Liver (tissue), 9 donors: ENCODE measurements around the gene MEIOC. TPM values are rescaled to one million over a fixed set of nuclear protein-coding genes. Genes with fewer than 3 reads are reported as not detected.

ENCODE experiments used
- DNase-seq: peaks from one replicate; pipeline ENCODE4 v3.0.0-alpha.2; 2017; ENCODE audit warnings: low spot score
- H3K27ac ChIP-seq, 2 donors: one replicate each; pipeline ENCODE4 v1.7.0; 2013; ENCODE audit warnings: inconsistent platforms in 2 of 2, low read length in 2 of 2, control low read depth in 1 of 2, low read depth in 1 of 2, mild to moderate bottlenecking in 1 of 2
- H3K27me3 ChIP-seq, 4 donors: one replicate each; pipeline versions ENCODE4 v1.6.1 to v1.7.0; 2013; ENCODE audit warnings: low read length in 3 of 4, inconsistent platforms in 1 of 4, mild to moderate bottlenecking in 1 of 4, moderate library complexity in 1 of 4; ENCODE audit not compliant: control insufficient read depth in 4 of 4, insufficient read depth in 4 of 4
- H3K36me3 ChIP-seq, 4 donors: one replicate each; pipeline versions ENCODE4 v1.6.1 to v1.7.0; 2013; ENCODE audit warnings: low read length in 3 of 4, mild to moderate bottlenecking in 3 of 4, low read depth in 1 of 4, moderate library complexity in 1 of 4; ENCODE audit not compliant: control insufficient read depth in 4 of 4, insufficient read depth in 3 of 4
- H3K4me1 ChIP-seq, 4 donors: one replicate each; pipeline versions ENCODE4 v1.6.1 to v1.7.0; 2013; ENCODE audit warnings: low read length in 3 of 4, mild to moderate bottlenecking in 3 of 4, moderate library complexity in 1 of 4; ENCODE audit not compliant: control insufficient read depth in 4 of 4, insufficient read depth in 4 of 4
- H3K4me3 ChIP-seq, 3 donors: one replicate each; pipeline versions ENCODE4 v1.6.1 to v1.7.0; 2013; ENCODE audit warnings: low read length in 3 of 3, control low read depth in 1 of 3, low read depth in 1 of 3, mild to moderate bottlenecking in 1 of 3
- H3K9ac ChIP-seq, 2 donors: one replicate each; pipeline ENCODE4 v1.7.0; 2013; ENCODE audit warnings: low read length in 2 of 2, mild to moderate bottlenecking in 2 of 2, moderate library complexity in 2 of 2, control low read depth in 1 of 2, low read depth in 1 of 2
- H3K9me3 ChIP-seq, 4 donors: one replicate each; pipeline versions ENCODE4 v1.6.1 to v1.7.0; 2013; ENCODE audit warnings: low read length in 3 of 4; ENCODE audit not compliant: control insufficient read depth in 4 of 4
- ATF3 ChIP-seq: IDR thresholded peaks from 2 replicates; pipeline ENCODE4 v1.6.1; 2016; ENCODE audit warnings: antibody characterized with exemption
- CTCF ChIP-seq: fragments of 150-350 bp; IDR thresholded peaks from 2 replicates; pipeline ENCODE4 v1.5.1; 2017; ENCODE audit warnings: improper control_type of control experiment, low read depth, low read length; ENCODE audit not compliant: missing input control
- EGR1 ChIP-seq, 2 donors: IDR thresholded peaks; 2 replicates each; pipeline ENCODE4 v1.6.1; 2016 to 2018; ENCODE audit warnings: antibody characterized with exemption in 2 of 2, low read depth in 2 of 2
- FOXA1 ChIP-seq: IDR thresholded peaks from 2 replicates; pipeline ENCODE4 v1.6.1; 2016; ENCODE audit warnings: antibody characterized with exemption
- FOXA2 ChIP-seq: IDR thresholded peaks from 2 replicates; pipeline ENCODE4 v1.6.1; 2016; ENCODE audit warnings: antibody characterized with exemption
- GABPA ChIP-seq, 2 donors: IDR thresholded peaks in 1 of 2; conservative IDR thresholded peaks in 1 of 2; 2 replicates each; pipeline ENCODE4 v1.6.1; 2016; ENCODE audit warnings: antibody characterized with exemption in 2 of 2, mild to moderate bottlenecking in 1 of 2, moderate library complexity in 1 of 2
- HNF4A ChIP-seq, 2 donors: conservative IDR thresholded peaks; 2 replicates each; pipeline ENCODE4 v1.6.1; 2016; ENCODE audit warnings: antibody characterized with exemption in 2 of 2, mild to moderate bottlenecking in 2 of 2
- JUND ChIP-seq, 2 donors: IDR thresholded peaks; 2 replicates each; pipeline ENCODE4 v1.6.1; 2016; ENCODE audit warnings: antibody characterized with exemption in 2 of 2
- MAX ChIP-seq: IDR thresholded peaks from 2 replicates; pipeline ENCODE4 v1.6.1; 2016; ENCODE audit warnings: antibody characterized with exemption
- NR2F2 ChIP-seq: IDR thresholded peaks from 2 replicates; pipeline ENCODE4 v1.6.1; 2016; ENCODE audit warnings: antibody characterized with exemption
- RAD21 ChIP-seq, 2 donors: IDR thresholded peaks; 2 replicates each; pipeline ENCODE4 v1.6.1; 2016; ENCODE audit warnings: antibody characterized with exemption in 2 of 2, mild to moderate bottlenecking in 2 of 2
- REST ChIP-seq: IDR thresholded peaks from 2 replicates; pipeline ENCODE4 v1.6.1; 2016; ENCODE audit warnings: antibody characterized with exemption, mild to moderate bottlenecking
- RXRA ChIP-seq, 2 donors: IDR thresholded peaks; 2 replicates each; pipeline ENCODE4 v1.6.1; 2017 to 2018; ENCODE audit warnings: antibody characterized with exemption in 2 of 2, mild to moderate bottlenecking in 1 of 2
- SP1 ChIP-seq: IDR thresholded peaks from 2 replicates; pipeline ENCODE4 v1.6.1; 2018; ENCODE audit warnings: antibody characterized with exemption, mild to moderate bottlenecking
- ZBTB33 ChIP-seq: IDR thresholded peaks from 2 replicates; pipeline ENCODE4 v1.6.1; 2016; ENCODE audit warnings: antibody characterized with exemption
- WGBS: extraction: QIAGEN DNeasy Blood & Tissue Kit; methylation state at CpG from one replicate; pipeline ENCODE4 v1.1.7; 2013; 5-methylcytosine and 5-hydroxymethylcytosine counted together
- polyA plus RNA-seq, 2 donors: library from polyadenylated mRNA; stranded (reverse) in 1 of 2; unstranded in 1 of 2; fragments of 200-250 nt in 1 of 2; fragments of >200 nt in 1 of 2; fragmentation: Nextera tagmentation in 1 of 2; extraction: Ambion mirVana in 1 of 2; gene quantifications; one replicate each; pipeline versions ENCODE4 v1.2.1 to v1.2.3, GENCODE V29; 2013 to 2015
- total RNA-seq, 2 donors: library from RNA; depleted of rRNA; stranded (reverse); fragments of >200 nt; gene quantifications; one replicate each; pipeline ENCODE4 v1.2.3, GENCODE V29; 2014
- donor health status: healthy.
- donor health status: healthy.
- donor health status: healthy.
- donor health status: healthy.
- donor health status: healthy.

Gene MEIOC
- total and polyA plus RNA-seq, 4 donors, result 0.31 TPM; not detected in 3

- no peak for TF ChIP-seq HNF4A (conservative IDR thresholded peaks at IDR 0.05)
- no peak overlapping the region for H3K27ac ChIP-seq
- no peak overlapping the region for H3K9ac ChIP-seq
- no peak for DNase-seq
- 72% methylated on average over 5 of the region's 5 CpGs for WGBS
- peaks cover 0 to 9% (median 2%) of the 10 kb centered on the region in 4 donors for H3K27me3 ChIP-seq
- peaks cover 0 to 7% (median 3%) of the 10 kb centered on the region in 4 donors for H3K9me3 ChIP-seq
- no peaks in the 10 kb centered on the region for H3K36me3 ChIP-seq
- H3K4me3 ChIP-seq, result no peak overlapping the region
- peaks cover 0 to under 1% (median 0%) of the 10 kb centered on the region in 4 donors for H3K4me1 ChIP-seq
These were observed 5.0 kb upstream of the MEIOC start for GRCh38 chr17:44651228-44651627.

GRCh38 chr17:44652727-44653126 is 3.5 kb upstream of the MEIOC start:
- H3K4me3 ChIP-seq, result no peak overlapping the region
- 76% methylated on average over 8 of the region's 8 CpGs for WGBS
- no peak overlapping the region for H3K9ac ChIP-seq
- H3K36me3 ChIP-seq, result no peaks in the 10 kb centered on the region
- DNase-seq, result no peak
- no peak for TF ChIP-seq FOXA2
- no peak for TF ChIP-seq REST
- TF ChIP-seq GABPA (IDR thresholded peaks at IDR 0.05 in 1 of 2, conservative IDR thresholded peaks at IDR 0.05 in 1 of 2), result no peak
- no peak for TF ChIP-seq MAX
- TF ChIP-seq NR2F2, result no peak
- no peak for TF ChIP-seq FOXA1
- no peak for TF ChIP-seq ZBTB33
- no peak for TF ChIP-seq ATF3
- TF ChIP-seq EGR1 (IDR thresholded peaks at IDR 0.05; ENCODE audit: low read depth in 2 of 2), result no peak
- no peak for TF ChIP-seq RAD21 (IDR thresholded peaks at IDR 0.05)
- TF ChIP-seq SP1, result no peak
- no peak for TF ChIP-seq HNF4A (conservative IDR thresholded peaks at IDR 0.05)
- peaks cover 0 to 2% (median 0%) of the 10 kb centered on the region in 4 donors for H3K4me1 ChIP-seq
- H3K27me3 ChIP-seq, result peaks cover 0 to 9% (median 4%) of the 10 kb centered on the region in 4 donors
- H3K9me3 ChIP-seq, result peaks cover 0 to 7% (median 3%) of the 10 kb centered on the region in 4 donors
- H3K27ac ChIP-seq, result no peak overlapping the region

GRCh38 chr17:44653384-44653783 is 2.9 kb upstream of the MEIOC start:
- H3K9me3 ChIP-seq, result peaks cover 0 to 7% (median 3%) of the 10 kb centered on the region in 4 donors
- WGBS, result 90% methylated on average over 3 of the region's 3 CpGs
- H3K27me3 ChIP-seq, result peaks cover 0 to 9% (median 4%) of the 10 kb centered on the region in 4 donors
- no peak overlapping the region for H3K4me3 ChIP-seq
- H3K9ac ChIP-seq, result no peak overlapping the region
- H3K27ac ChIP-seq, result no peak overlapping the region
- peaks cover 0 to 2% (median 0%) of the 10 kb centered on the region in 4 donors for H3K4me1 ChIP-seq
- DNase-seq, result no peak
- no peaks in the 10 kb centered on the region for H3K36me3 ChIP-seq
- TF ChIP-seq EGR1 (IDR thresholded peaks at IDR 0.05; ENCODE audit: low read depth in 2 of 2) (no peak), REST (no peak), RXRA (IDR thresholded peaks at IDR 0.05) (no peak), JUND (IDR thresholded peaks at IDR 0.05) (no peak), MAX (no peak), CTCF (no peak)
